Measurements from ENCODE around the gene XYLT1.

DNA sequence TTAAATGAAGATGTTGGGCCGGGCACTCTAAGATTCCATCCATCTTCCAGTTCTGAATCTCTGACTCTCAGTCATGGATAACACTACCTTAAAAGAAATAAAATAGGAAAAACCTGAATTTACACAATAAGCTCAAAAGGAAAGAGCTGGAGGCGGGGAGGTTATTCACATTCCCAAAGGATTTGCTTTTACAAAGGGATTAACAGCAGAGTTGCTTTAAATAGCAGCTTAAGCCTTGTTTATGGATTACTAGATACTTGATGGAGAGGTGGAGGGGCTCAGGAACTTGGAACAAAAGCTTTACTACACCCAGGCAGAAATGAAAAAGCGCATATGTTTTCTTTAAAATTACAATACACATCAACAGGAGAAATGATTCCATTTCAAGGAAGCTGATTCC lies 84.5 kb downstream of the XYLT1 start:
- TF ChIP-seq ZNF70 (CRISPR knock-in tag; IDR thresholded peaks at IDR 0.05), result no peak
- TF ChIP-seq GLIS3 (CRISPR knock-in tag; IDR thresholded peaks at IDR 0.05), result no peak
- no peak for TF ChIP-seq ARNTL (CRISPR knock-in tag; IDR thresholded peaks at IDR 0.05; ENCODE audit: borderline replicate concordance, low read depth)
- no peak for TF ChIP-seq ZFP3 (CRISPR knock-in tag; IDR thresholded peaks at IDR 0.05)
- no peak for TF ChIP-seq OSR1 (CRISPR knock-in tag; IDR thresholded peaks at IDR 0.05)
- no peak for TF ChIP-seq CSDC2 (CRISPR knock-in tag; IDR thresholded peaks at IDR 0.05)
- no peak for TF ChIP-seq SNAI2 (CRISPR knock-in tag; IDR thresholded peaks at IDR 0.05)
- no peak for TF ChIP-seq TOX (CRISPR knock-in tag; IDR thresholded peaks at IDR 0.05; ENCODE audit: borderline replicate concordance)
